CD4-positive, alpha-beta T cell treated with Interleukin-4 for 4 hours (primary cell): ENCODE data around the gene DLG2.
"Not testable (repeated sequence)": the region's sequence is repeated elsewhere in the genome, so short reads cannot be mapped to it uniquely, and the experiment has no call there.

Source experiments
- DNase-seq: peaks from one replicate; pipeline ENCODE4 v3.0.0-alpha.2; 2020

The DLG2 gene

DNA sequence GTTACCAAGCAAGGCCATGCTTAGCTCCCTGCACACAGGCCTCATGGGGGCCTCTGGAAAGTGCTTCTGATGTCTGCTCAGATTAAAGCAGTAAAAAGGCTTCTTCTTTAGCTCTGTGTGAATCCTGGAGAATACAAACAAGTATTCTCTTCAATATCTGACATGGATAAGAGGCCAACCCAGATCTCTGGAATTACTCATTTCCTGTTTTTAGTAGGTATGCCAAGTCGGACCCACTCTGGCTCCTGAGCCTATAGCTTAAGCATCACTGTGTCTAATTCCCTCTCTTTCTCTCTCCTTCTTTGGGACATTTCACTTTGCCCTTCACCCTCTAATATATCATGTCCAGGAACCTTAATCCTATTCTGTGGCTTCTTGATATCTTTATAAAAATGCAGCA lies 1811.4 kb downstream of the DLG2 start:
- DNase-seq = no peak

DNA sequence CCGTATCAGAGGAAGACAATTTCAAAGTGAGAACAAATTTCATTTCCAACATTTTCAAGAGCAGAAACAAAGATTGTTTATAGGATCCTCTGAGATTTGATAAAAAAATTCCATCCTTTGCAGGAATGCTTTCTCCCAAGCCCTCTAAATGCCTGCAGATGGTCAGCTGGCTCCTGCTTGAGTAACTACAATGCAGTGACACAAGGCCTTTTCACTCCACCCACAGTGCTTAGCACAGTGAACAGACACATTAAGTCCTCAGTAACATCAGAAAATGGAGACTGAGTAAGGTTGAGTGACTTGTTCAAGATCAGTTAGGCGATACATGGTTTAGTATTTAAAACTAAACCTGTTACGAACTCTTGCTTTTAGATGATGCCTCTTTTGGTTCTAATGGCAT lies 1813.8 kb downstream of the DLG2 start:
- DNase-seq = no peak

DNA sequence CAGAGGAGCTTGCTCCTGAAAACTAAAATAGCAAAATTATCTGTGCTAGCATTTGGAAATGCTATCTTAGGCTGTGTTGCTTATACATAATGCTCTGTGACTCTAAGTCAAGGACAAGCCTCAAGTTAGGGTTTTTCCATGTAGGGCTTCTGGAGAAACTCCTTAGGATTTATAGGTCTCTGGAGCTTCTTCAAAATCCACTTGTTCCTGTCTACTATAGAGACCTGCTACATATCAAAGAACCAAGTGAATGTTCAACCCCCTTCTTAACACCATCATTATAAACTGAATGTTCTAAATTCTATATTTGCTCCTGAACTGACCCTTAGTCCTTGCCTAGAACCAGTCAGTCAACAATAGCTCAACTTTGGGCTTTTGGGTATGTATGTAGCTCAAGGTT lies 1817.9 kb downstream of the DLG2 start:
- no peak for DNase-seq

DNA sequence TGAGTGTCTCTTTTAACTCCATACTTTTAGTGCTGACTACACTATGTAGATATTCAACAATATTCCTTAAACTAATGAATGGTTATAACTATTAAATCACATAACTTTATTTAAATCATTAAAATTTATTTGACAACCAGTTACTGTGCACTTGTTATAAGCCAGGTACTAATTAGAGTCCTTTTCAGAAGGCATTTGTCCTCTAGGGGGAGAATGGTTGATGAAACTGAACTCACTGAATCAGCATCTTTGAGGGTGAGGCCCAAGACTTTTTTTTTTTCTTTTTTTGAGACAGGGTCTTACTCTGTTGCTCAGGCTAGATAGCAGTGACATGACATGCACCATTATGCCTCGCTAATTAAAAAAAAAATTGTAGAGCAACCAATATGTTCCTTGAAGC lies 1825.3 kb downstream of the DLG2 start:
- DNase-seq = no peak

DNA sequence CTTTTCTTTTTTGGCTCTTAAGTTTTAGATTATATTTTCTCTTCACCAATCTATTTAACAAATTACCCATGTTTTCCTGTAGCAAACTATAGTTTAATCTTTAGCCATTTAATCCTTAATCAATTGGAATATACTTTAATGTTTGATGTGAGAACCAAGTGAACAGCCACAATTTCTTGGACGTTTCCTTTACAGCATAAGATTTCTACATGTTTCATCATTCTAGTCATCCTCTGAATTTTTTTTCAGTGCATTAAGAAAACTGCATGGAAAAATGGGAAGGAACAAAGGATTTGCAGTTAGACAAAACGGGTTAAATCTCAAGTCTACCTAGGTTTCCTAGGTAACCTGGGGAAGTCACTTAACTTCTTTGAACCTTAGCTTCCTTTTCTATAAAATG lies 1833.8 kb downstream of the DLG2 start:
- no peak for DNase-seq

DNA sequence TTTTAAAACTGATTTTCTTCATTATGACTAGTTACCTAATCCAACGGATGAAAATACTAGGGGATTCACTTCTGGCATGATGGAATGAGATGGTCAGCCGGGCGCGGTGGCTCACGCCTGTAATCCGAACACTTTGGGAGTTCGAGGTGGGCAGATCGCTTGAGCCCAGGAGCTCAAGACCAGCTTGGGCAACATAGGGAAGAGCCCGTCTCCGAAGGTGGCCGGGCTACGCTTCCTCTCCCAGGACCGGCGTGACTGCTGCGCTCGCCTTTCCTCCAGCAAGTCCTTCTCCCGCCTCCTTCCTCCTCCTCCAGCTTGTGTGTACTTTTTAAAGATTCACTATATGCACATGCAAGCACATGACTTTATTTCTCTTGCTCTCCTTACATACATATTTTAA lies 1835.6 kb downstream of the DLG2 start:
- no peak for DNase-seq

DNA sequence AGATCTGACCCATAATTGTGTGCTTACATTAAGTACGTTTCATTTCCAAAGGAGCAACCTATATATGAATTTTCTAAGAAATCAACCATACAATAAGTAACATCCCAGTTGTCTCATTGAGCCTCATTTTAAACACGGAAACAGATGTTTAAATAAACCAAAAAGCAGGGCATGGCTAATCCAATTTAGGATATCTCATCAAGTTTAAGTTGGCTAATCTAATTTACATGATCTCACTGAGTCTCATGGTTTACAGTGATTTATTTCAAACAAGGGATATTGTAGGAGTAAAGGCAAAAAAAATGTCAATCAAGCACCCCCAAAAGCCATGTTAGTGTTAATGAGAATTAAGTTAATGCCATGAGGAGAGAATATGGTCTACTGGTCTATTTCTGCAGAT lies 1841.2 kb downstream of the DLG2 start:
- no peak for DNase-seq

DNA sequence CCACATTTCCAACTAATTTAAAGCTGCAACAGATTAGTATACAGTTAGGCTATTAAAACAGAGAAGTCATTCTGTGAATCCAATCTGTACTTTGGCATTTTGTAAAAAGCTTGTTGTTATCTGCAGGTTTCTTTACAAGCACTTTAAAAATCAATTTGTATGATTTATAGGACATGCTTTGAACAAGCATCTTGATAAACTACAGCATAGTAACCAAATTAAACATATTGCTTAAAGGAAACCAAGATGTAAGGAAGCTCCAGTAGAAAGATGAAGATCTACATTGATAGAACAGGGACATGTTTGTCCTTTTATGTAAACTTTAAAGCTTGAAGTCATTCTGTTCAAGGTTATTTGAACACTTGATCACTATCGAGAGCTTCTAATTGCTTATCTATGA lies 1842.7 kb downstream of the DLG2 start:
- DNase-seq = no peak

DNA sequence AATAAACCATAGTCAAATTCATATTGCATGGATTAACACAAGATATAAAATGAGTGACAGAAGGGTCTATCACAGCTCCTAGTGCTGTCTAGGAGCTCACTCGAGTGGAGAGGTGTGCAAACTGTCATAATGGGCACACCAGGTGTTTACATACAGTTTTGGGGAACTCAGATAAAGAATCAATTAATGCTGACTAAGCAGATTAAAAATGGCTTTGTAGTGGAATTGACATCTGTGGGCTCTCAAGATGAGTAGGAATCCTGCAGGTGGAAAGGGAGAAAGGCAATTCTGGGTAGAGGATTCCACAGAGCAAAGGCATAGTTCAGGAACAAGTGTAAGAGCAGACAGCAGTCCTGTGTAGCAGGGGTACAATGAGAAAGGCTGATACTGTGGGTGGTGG lies 1844.8 kb downstream of the DLG2 start:
- DNase-seq = no peak

DNA sequence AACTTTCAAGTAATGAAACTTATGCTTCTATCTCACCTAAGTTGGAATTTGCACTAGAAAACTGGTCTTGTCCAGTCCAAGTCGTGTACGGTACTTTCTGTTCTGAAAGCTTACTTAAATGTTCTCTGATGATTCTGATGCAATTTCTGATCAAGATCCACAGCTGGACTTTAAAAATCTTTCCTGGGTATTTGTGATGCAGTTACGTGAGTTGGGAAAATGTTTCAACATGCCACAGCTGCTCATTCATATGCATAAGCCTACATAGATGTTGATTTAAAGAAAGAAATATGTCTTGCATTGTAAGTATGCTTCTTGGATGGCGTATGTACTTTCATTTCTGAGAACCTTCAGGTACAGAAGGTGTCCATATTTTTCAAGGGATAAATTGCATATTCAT lies 1847.3 kb downstream of the DLG2 start:
- no peak for DNase-seq

DNA sequence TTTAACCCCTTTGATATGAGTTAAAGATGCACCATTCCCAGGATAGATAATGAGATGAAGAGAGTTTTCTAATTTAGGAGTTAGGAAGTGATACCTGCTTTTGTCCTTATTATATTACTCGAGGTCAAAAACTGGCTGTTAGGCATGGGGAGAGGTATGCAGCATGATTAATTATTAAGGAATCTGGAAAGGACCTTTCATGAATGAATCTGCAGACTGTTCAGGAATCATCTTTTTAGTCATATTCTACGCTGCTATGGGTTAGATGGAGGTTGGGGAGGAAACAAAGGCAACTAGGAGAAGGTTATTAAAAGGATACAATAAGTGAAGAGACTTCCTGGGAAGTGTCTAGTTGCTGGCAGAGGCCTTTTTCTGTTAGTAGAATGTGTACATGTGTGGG lies 1848.5 kb downstream of the DLG2 start:
- no peak for DNase-seq

DNA sequence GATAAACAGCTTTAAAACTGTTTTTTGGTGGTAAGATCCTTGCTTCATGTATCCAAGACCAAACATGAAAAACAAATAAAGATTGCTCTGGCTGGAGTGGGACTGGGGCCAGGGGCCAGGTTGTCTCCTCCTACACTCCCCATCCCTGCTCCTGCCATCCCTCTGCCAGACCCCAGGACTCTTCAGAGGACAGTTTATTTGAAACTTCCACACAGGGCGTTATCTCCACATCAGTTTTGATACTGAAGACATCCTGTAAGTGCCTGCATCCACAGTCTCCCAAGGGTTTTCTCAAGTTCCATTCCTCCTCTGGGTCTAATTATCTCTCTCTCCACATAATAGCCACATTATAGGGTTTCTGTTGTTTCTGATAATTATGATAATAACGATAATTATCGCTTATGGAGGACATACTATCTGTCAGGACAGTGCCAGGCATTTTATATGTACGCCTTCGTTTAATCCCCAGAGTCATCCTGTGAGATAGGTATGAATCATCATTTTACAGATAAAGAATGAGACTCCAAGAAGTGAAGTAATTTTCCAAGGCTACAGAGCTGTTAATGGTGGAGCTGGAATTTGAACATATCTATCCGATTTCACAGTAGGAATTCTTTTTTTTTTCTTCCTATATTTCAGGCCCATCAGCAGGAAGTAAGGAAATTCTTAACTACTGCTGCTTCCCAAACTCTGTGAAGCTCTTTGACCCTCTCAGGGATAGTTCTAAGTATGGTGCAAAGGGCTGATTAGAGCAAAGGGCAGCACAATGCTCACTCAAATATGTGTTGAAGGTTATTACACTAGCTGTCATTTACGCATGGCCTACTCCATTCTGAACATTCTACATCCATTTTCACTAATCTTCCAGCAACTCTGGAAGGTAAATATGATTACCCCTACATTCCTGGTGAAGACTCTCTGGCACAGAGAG lies 1852.9 kb downstream of the DLG2 start:
- DNase-seq = no peak

DNA sequence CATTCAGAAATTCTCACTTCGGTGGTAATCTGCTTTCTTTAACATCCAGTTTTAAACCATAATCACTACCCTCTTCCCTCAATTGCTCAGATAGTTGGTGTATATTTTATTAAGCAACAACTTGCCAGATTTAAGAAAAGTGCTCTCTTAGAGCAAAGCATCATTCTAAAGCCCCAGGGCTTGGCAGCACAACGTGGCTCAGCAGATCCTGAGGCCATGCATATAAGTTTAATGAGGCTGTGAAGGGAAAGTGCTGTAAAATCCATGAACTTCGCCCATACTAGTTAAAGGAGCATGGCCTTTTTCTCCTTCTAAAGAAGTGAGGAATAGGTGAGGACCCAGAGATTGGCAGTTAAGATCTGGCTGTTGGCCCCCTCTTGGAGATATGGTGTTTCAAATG lies 1858.7 kb downstream of the DLG2 start:
- no peak for DNase-seq

DNA sequence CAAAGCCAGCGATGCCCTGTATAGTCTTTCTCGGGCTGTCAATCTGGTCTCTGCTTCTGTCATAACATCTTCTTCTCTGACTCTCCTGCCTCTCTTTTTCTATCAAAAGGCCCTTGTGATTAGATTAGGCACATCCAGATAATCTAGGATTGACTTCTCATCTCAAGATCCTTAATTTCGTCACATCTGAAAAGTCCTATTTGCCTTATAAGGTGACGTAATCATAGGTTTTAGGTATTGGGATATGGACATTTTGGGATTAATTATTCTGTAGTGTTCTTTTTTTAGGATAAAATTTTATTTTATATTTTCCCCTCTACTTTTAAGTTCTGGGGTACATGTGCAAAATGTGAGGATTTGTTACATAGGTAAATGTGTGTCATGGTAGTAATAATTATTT lies 1860.2 kb downstream of the DLG2 start:
- DNase-seq = no peak

DNA sequence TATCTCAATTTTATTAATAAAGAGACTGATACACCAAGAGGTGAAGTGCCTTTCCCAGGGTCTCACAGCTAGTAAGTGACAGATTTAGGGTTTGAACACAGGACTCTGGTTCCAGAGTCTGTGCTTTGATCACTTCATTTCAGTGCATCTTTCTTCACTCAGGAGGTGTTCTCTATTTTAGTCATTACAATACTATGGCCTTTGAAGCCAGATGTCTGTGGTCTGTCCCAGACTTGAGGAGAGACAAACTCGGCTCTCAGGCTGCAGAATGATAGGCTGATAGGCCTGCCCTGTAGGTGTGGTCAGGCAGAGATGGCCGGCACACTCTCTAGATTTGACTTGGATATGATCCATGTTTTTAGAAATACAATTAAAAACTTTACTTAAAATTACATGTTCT lies 1862.5 kb downstream of the DLG2 start:
- DNase-seq = no peak

DNA sequence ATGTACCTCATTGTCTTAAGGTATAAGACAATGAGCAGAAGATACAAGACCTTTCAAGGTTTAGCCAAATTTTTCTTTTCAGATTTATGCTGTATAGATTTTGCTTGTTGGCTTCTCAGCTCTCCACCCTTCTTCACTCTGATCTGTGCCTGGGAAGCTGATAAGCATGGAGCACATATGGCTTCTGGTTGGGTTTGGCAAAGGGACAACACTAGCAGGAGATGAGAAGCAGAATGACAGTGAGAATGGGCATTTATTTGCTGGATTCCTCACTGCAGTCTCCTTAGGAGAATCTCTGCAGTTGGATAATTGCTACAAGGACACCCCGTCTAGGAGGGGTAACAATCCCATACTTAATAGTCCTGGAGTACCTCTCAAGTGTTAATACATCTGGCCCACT lies 1866.2 kb downstream of the DLG2 start:
- no peak for DNase-seq

DNA sequence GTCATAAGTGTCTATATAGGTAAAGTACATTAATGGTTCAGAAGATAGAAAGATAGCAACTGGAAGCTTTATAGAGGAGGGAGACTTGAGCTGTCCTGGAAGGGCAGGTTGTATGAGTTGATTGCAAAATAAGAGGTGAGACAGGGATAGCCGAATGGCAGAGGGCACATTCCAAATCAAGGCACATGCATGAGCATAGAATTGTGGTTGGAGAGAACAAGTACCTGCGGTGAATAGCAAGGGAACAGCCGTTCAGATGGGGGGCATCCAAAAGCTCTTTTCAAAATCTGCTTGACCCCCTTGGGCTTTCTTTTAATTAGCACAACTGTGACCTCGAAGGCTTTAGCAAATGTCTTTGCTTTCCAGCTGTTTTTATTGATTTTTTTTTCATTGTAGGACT lies 1868.0 kb downstream of the DLG2 start:
- no peak for DNase-seq

DNA sequence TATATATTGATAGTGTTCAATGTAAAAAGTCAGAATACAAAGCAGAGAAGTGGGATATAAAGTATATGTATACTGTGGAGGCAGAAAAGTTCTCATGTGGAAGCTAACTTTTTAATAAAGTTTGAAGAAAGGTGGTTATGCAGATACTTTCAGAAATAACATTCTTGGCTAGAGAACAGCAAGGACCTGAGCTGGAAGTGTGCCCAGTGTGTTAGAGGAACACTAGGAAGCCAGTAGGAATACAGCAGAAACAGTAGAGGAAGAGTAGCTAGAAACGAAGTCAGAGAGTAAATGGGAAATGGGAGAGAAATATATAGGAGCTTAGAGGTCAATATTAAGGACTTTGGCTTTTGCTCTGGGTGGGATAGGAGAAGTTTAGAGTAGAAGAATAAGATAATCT lies 1876.1 kb downstream of the DLG2 start:
- DNase-seq = no peak

DNA sequence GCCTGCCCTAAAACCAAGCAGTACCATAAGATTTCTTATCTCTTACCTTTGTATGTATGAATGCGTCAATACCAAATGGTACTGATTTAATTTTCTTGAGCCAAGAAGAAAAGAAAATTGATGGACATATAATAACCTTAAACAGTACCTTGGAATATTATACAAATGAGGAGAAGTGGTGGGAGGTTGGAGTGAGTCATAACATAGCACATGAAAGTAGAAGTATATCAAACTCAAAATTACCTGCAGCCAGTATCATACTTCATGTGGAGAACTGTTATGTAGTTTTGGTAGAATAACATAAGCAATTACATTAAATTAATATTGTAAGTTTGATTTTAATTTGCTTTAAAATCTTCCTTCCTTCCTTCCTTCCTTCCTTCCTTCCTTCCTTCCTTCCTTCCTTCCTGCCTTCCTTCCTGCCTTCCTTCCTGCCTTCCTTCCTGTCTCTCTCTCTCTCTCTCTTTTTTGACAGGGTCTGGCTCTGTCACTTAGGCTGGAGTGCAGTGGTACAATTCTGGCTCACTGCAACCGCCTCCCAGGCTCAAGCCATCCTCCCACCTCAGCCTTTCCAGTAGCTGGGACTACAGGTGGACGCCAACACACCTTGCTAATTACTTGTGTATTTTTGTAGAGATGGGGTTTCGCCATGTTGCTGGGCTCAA lies 1880.1 kb downstream of the DLG2 start:
- no peak for DNase-seq

DNA sequence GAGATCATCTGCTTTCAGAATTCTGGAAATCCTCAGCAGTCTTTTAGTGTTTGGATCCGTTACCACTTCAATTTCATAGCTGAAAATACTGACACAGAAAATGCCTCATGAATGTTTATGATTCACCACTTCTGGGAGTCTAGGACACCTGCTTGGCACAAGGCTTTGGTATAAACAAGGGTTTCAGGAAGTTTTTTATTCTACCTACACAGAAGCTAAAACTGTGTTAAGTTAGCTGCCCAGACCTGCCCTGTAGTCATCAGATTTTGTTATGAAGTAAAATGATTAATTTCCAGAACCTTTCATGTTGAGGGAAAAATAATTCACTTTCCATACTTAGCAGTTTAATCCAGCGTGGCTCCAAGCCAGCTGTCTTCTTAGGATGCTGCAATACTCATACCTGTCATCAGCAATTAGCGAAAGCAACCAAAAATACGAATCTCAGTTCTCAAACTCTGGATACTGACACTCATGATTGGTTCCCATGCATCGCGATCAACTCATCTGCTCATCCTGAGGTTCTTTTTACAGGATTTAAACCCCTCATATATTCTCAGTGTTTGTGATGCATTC lies 1882.4 kb downstream of the DLG2 start:
- DNase-seq = no peak

DNA sequence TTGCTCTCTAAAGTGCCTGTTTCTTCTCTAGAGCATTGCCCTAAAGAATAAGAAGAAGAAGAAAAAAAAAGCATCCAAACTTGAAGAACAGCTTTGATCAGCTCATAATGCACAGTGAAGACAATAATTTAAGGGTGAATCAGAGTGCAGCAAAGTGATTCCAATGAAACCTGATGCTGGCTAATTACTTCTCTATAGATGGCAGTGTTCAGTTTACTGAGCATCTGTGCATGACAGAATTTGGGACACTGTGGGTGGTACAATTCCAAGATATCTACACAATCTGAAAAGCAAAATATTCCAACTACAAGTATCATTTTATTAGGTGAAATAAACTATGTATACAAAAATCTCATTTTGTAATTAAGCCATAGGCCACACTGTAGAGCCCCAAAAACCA lies 1890.5 kb downstream of the DLG2 start:
- no peak for DNase-seq

DNA sequence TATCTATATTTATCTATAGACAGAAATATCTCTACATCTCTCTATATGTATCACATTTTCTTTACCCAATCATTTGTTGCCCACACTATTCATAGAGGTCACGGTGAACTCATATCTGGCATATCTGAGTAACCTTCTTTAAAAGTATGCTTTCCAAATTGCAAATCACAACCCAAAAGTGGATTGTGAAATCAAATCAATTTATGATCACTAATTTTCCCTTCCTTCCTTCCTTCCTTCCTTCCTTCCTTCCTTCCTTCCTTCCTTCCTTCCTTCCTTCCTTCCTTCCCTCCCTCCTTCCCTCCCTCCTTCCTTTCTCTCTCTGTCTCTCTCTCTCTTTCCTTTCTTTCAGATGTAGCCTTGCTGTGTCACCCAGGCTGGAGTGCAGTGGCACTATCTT lies 1893.0 kb downstream of the DLG2 start:
- no peak for DNase-seq

DNA sequence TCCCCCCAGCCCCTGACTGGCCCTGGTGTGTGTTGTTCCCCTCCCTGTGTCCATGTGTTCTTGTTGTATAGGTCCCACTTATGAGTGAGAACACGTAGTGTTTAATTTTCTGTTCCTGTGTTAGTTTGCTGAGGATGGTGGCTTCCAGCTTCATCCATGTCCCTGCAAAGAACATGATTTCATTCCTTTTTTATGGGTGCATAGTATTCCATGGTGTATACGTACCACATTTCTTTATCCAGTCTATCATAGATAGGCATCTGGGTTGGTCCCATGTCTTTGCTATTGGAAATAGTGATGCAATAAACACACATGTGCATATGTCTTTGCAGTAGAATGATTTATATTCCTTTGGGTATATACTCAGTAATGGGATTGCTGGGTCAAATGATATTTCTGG lies 1895.9 kb downstream of the DLG2 start:
- DNase-seq = not testable (repeated sequence)

DNA sequence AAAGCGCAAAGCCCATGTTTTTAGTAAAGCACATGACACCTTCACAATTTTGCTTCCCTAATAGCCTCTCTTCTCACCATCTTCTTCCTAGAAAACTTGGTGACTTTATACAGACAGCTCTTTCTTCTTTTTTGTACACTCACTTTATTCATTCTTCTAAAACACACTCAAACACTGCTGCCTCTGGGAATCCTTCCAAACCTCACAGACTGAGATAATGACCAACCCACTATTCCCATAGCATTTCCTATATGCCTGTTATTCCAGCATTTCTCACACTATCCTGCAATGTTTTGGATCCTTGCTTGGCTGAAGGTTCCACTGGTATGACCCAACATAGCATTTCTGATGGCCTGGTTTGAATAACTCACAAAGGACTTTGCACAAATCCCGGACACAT lies 1898.9 kb downstream of the DLG2 start:
- no peak for DNase-seq
